Epithelial cell of esophagus (primary cell): ENCODE measurements around the gene PARP16.

Source experiments
- DNase-seq: peaks from one replicate; pipeline ENCODE4 v3.0.0; 2010; ENCODE audit warnings: low read depth
- H3K4me3 ChIP-seq: 2 replicates; pipeline ENCODE4 v1.5.1; 2011; ENCODE audit warnings: mild to moderate bottlenecking, low read length, control low read depth
- CTCF ChIP-seq: IDR thresholded peaks from 2 replicates; pipeline ENCODE4 v1.5.1; 2011; ENCODE audit warnings: low read depth, mild to moderate bottlenecking, low read length, control low read depth, inconsistent platforms; ENCODE audit not compliant: insufficient read depth; ENCODE audit errors: missing control alignments

The PARP16 gene

GRCh38 chr15:65286704-65287519, at the start of gene PARP16:
Gene PARP16, minus strand, starts transcription at chr15:65286883. Its CDS starts 457 bp downstream, at chr15:65286426.
- H3K4me3 ChIP-seq, result peak within 1 kb of the TSS; percentile 57
- TF ChIP-seq CTCF, result peak; percentile 9

GRCh38 chr15:65335278-65336055, 48.8 kb upstream of the PARP16 start:
- TF ChIP-seq CTCF, result no peak
- no peak for DNase-seq
- H3K4me3 ChIP-seq, result no peak overlapping the region

More at GRCh38 chr15:65286704-65287519, at the start of gene PARP16:
- peak; percentile 91 for DNase-seq

- DNase-seq, result no peak
- H3K4me3 ChIP-seq, result no peak overlapping the region
- no peak for TF ChIP-seq CTCF
Observed at GRCh38 chr15:65334586-65335231, 48.0 kb upstream of the PARP16 start.

- H3K4me3 ChIP-seq, result no peak overlapping the region
- TF ChIP-seq CTCF, result no peak
- no peak for DNase-seq
Observed at GRCh38 chr15:65333856-65334255, 47.2 kb upstream of the PARP16 start.

GRCh38 chr15:65333148-65333820, 46.6 kb upstream of the PARP16 start:
- H3K4me3 ChIP-seq, result no peak overlapping the region
- no peak for TF ChIP-seq CTCF
- DNase-seq, result peak; percentile 18

GRCh38 chr15:65332391-65333147, 45.9 kb upstream of the PARP16 start:
- no peak for DNase-seq
- TF ChIP-seq CTCF, result no peak
- H3K4me3 ChIP-seq, result no peak overlapping the region
